IMR-90 (cell line): Measurements from ENCODE around the gene CAPN9. TPM values are rescaled to one million over a fixed set of nuclear protein-coding genes. Genes with fewer than 3 reads are reported as not detected.

Experiments used
- ATAC-seq: fragments of 200-7000 bp; cut with Tn5 transposase; 2 replicates; pipeline ENCODE4 v1.9.1; 2020; ENCODE audit warnings: low read depth, mild to moderate bottlenecking, moderate library complexity
- BruUV-seq: library from RNA; stranded (reverse); fragments of 400-500 nt; replicated peaks from 2 replicates; lab custom pipeline; 2021; lab: Mats Ljungman, UMichigan
- CTCF ChIA-PET: fragments of 300-600 bp; formaldehyde crosslinking; extraction: SDS; loops from one replicate; lab custom pipeline; 2021; ENCODE audit warnings: antibody characterized with exemption; lab: Yijun Ruan, JAX
- POLR2A ChIA-PET: fragments of 300-600 bp; sonication (Branson Sonifier 250); formaldehyde crosslinking; loops from one replicate; lab custom pipeline; 2022; ENCODE audit warnings: antibody characterized with exemption; ENCODE audit not compliant: unreplicated experiment; lab: Charles Lee
- DNase-seq: peaks from one replicate; pipeline ENCODE4 v3.0.0; 2013
- H2AFZ ChIP-seq: replicated peaks from 2 replicates; pipeline ENCODE3; 2013; ENCODE audit warnings: low read length, mild to moderate bottlenecking; ENCODE audit not compliant: poor library complexity
- H2AK5ac ChIP-seq: 2 replicates; pipeline ENCODE4 v1.6.1; 2013; ENCODE audit warnings: low read depth, low read length, inconsistent platforms
- H2AK9ac ChIP-seq: replicated peaks from 2 replicates; pipeline ENCODE3; 2013; ENCODE audit warnings: mild to moderate bottlenecking, low read depth, low read length, moderate library complexity; ENCODE audit not compliant: poor library complexity
- H2BK120ac ChIP-seq: 2 replicates; pipeline ENCODE4 v1.6.1; 2013; ENCODE audit warnings: low read depth, low read length, inconsistent platforms
- H2BK15ac ChIP-seq: 3 replicates; pipeline ENCODE4 v1.6.1; 2013; ENCODE audit warnings: low read depth, low read length, inconsistent platforms
- H2BK20ac ChIP-seq: 2 replicates; pipeline ENCODE4 v1.6.1; 2013; ENCODE audit warnings: low read depth, mild to moderate bottlenecking, inconsistent platforms, low read length, moderate library complexity
- H2BK5ac ChIP-seq: 2 replicates; pipeline ENCODE4 v1.6.1; 2013; ENCODE audit warnings: mild to moderate bottlenecking, low read depth, low read length, inconsistent platforms; ENCODE audit not compliant: poor library complexity, severe bottlenecking
- H3K14ac ChIP-seq: replicated peaks from 2 replicates; pipeline ENCODE4 v1.6.1; 2013; ENCODE audit warnings: low read depth, low read length, inconsistent platforms
- H3K18ac ChIP-seq: 2 replicates; pipeline ENCODE4 v1.6.1; 2013; ENCODE audit warnings: low read depth, low read length, control low read depth
- H3K23ac ChIP-seq: 2 replicates; pipeline ENCODE4 v1.6.1; 2013; ENCODE audit warnings: low read depth, low read length, inconsistent platforms
- H3K27ac ChIP-seq: 2 replicates; pipeline ENCODE4 v1.5.1; 2013; ENCODE audit warnings: mild to moderate bottlenecking, control low read depth, low read length; ENCODE audit not compliant: insufficient read depth
- H3K27me3 ChIP-seq: 2 replicates; pipeline ENCODE4 v1.6.1; 2013; ENCODE audit warnings: low read length; ENCODE audit not compliant: control insufficient read depth, insufficient read depth
- H3K36me3 ChIP-seq: 2 replicates; pipeline ENCODE4 v1.6.1; 2013; ENCODE audit warnings: low read length, mixed read lengths; ENCODE audit not compliant: control insufficient read depth, insufficient read depth
- H3K4ac ChIP-seq: 2 replicates; pipeline ENCODE4 v1.6.1; 2013; ENCODE audit warnings: low read depth, low read length, inconsistent platforms
- H3K4me1 ChIP-seq: 2 replicates; pipeline ENCODE4 v1.6.1; 2013; ENCODE audit warnings: low read length, mixed read lengths; ENCODE audit not compliant: control insufficient read depth, insufficient read depth
- H3K4me2 ChIP-seq: 2 replicates; pipeline ENCODE4 v1.6.1; 2013; ENCODE audit warnings: low read depth, mild to moderate bottlenecking, control low read depth, low read length, moderate library complexity
- H3K4me3 ChIP-seq: 2 replicates; pipeline ENCODE4 v1.5.1; 2013; ENCODE audit warnings: low read depth, mild to moderate bottlenecking, control low read depth, low read length, moderate library complexity; ENCODE audit not compliant: insufficient read depth
- H3K56ac ChIP-seq: 2 replicates; pipeline ENCODE4 v1.6.1; 2013; ENCODE audit warnings: low read length, inconsistent platforms; ENCODE audit not compliant: insufficient read depth; ENCODE audit errors: extremely low read depth
- H3K79me1 ChIP-seq, 2 experiments: 2 replicates each; pipeline ENCODE4 v1.6.1; 2013; ENCODE audit warnings: low read length in 2 of 2, inconsistent platforms in 1 of 2, low read depth in 1 of 2
- H3K9ac ChIP-seq: 2 replicates; pipeline ENCODE4 v1.6.1; 2013; ENCODE audit warnings: low read depth, low read length, control low read depth
- H3K9me1 ChIP-seq: 2 replicates; pipeline ENCODE4 v1.6.1; 2013; ENCODE audit warnings: low read length, inconsistent platforms; ENCODE audit not compliant: insufficient read depth
- H3K9me3 ChIP-seq: 2 replicates; pipeline ENCODE4 v1.6.1; 2013; ENCODE audit warnings: low read length; ENCODE audit not compliant: control insufficient read depth, insufficient read depth
- H4K20me1 ChIP-seq: 2 replicates; pipeline ENCODE4 v1.6.1; 2013; ENCODE audit warnings: low read length, inconsistent platforms; ENCODE audit not compliant: insufficient read depth
- H4K5ac ChIP-seq: 2 replicates; pipeline ENCODE4 v1.6.1; 2013; ENCODE audit warnings: mild to moderate bottlenecking, low read depth, low read length, control low read depth
- H4K8ac ChIP-seq, 2 experiments: 2 replicates each; pipeline ENCODE4 v1.6.1; 2013; ENCODE audit warnings: low read depth in 2 of 2, low read length in 2 of 2, control low read depth in 1 of 2, inconsistent platforms in 1 of 2
- H4K91ac ChIP-seq: 2 replicates; pipeline ENCODE4 v1.6.1; 2013; ENCODE audit warnings: low read depth, low read length, inconsistent platforms; ENCODE audit not compliant: insufficient read depth
- BHLHE40 ChIP-seq: fragments of 150-350 bp; IDR thresholded peaks from 2 replicates; pipeline ENCODE4 v1.6.1; 2016; ENCODE audit warnings: mild to moderate bottlenecking, low read depth, low read length
- CEBPB ChIP-seq: IDR thresholded peaks from 2 replicates; pipeline ENCODE4 v1.6.1; 2012; ENCODE audit warnings: low read depth, low read length, improper control_type of control experiment
- CHD1 ChIP-seq: IDR thresholded peaks from 2 replicates; pipeline ENCODE4 v1.6.1; 2012; ENCODE audit warnings: low read depth, low read length, improper control_type of control experiment
- FOS ChIP-seq: fragments of 150-350 bp; IDR thresholded peaks from 2 replicates; pipeline ENCODE4 v1.6.1; 2016; ENCODE audit warnings: low read depth, low read length
- MAFK ChIP-seq: IDR thresholded peaks from 2 replicates; pipeline ENCODE4 v1.6.1; 2012; ENCODE audit warnings: low read depth, low read length, improper control_type of control experiment
- MAZ ChIP-seq: IDR thresholded peaks from 2 replicates; pipeline ENCODE4 v1.6.1; 2012; ENCODE audit warnings: low read depth, mild to moderate bottlenecking, low read length, improper control_type of control experiment, moderate library complexity, borderline replicate concordance
- MXI1 ChIP-seq: IDR thresholded peaks from 2 replicates; pipeline ENCODE4 v1.6.1; 2012; ENCODE audit warnings: low read depth, mild to moderate bottlenecking, low read length, moderate library complexity, borderline replicate concordance
- NFE2L2 ChIP-seq: fragments of 150-350 bp; IDR thresholded peaks from 2 replicates; pipeline ENCODE4 v1.6.1; 2016; ENCODE audit warnings: low read depth, mild to moderate bottlenecking, low read length
- POLR2A ChIP-seq: IDR thresholded peaks from 2 replicates; pipeline ENCODE4 v1.6.1; 2012; ENCODE audit warnings: mild to moderate bottlenecking, low read depth, low read length
- RAD21 ChIP-seq: IDR thresholded peaks from 2 replicates; pipeline ENCODE4 v1.6.1; 2012; ENCODE audit warnings: low read length, improper control_type of control experiment
- RCOR1 ChIP-seq: IDR thresholded peaks from 2 replicates; pipeline ENCODE4 v1.6.1; 2012; ENCODE audit warnings: mild to moderate bottlenecking, low read length, improper control_type of control experiment; ENCODE audit not compliant: insufficient replicate concordance
- SMC3 ChIP-seq: fragments of 150-350 bp; IDR thresholded peaks from 2 replicates; pipeline ENCODE4 v1.6.1; 2016; ENCODE audit warnings: low read depth, mild to moderate bottlenecking, antibody characterized with exemption, low read length, moderate library complexity
- WGBS, 2 experiments: methylation state at CpG; one replicate each; pipeline versions ENCODE4 v1.1.5 to v1.1.7; 2013; ENCODE audit warnings: missing lambda C conversion rate in 2 of 2; ENCODE audit not compliant: insufficient read length in 1 of 2; ENCODE audit errors: extremely low coverage in 2 of 2; 5-methylcytosine and 5-hydroxymethylcytosine counted together
- dilution Hi-C: fragments of 300-500 bp; cut with HindIII; formaldehyde crosslinking; loops from one replicate; pipeline ENCODE4 v1.14.3; 2018; ENCODE audit warnings: low sequenced_read_pairs; ENCODE audit not compliant: unreplicated experiment
- in situ Hi-C: fragments of 300-500 bp; cut with MboI; formaldehyde crosslinking; loops from 3 replicates; pipeline ENCODE4 v1.14.3; 2019; ENCODE audit warnings: low sequenced_read_pairs, inconsistent platforms, mixed read lengths
- intact Hi-C: fragments of 100-400 bp; cut with micrococcal nuclease; formaldehyde crosslinking; loops from 2 replicates; pipeline ENCODE4 v1.10.0; 2022
- polyA plus RNA-seq, 3 experiments: library from polyadenylated mRNA; depleted of rRNA; stranded (reverse); fragments of >200 nt; gene quantifications; 2 replicates each; pipeline ENCODE4 v1.2.3, GENCODE V29; 2012; ENCODE audit warnings: low replicate concordance in 1 of 3
- total RNA-seq: library from RNA; depleted of rRNA; stranded (reverse); fragments of >200 nt; gene quantifications from 2 replicates; pipeline ENCODE4 v1.2.3, GENCODE V29; 2012
- TF ChIP-seq, protein P1 (sequence below): conservative IDR thresholded peaks from 2 replicates; pipeline ENCODE4 v1.5.1; 2012; ENCODE audit warnings: mild to moderate bottlenecking, low read depth, low read length, improper control_type of control experiment
- TF ChIP-seq, protein P2 (sequence below): fragments of 150-350 bp; IDR thresholded peaks from 2 replicates; pipeline ENCODE4 v1.6.1; 2017; ENCODE audit warnings: mild to moderate bottlenecking, antibody characterized with exemption, low read length, low read depth

The CAPN9 gene
- total and polyA plus RNA-seq, 2 of the 4 experiments (the other 2 are of a cell fraction) = not detected

DNA sequence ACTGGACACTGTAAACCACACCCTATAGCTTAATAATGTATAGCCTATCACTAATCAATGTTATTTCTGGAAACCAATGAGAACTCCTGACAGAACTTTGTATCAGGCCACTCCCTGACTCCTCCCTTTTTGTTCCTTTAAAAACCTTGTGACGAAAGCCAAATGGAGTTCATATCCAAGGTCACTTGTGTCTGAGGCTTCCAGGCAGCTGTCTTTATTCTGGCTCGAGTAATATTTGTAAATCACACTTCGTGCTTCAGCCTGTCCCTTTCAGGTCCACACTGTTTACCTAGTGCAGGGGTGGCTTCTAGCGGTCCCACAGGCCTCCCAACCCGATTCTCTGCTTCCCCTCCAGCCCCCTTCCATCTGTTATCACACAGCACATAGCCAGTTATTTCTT lies 16.2 kb upstream of the CAPN9 start:
- ChIA-PET CTCF (no interaction called here), POLR2A (no interaction called here)
- Histone ChIP-seq H2AK5ac (no peak overlapping the region), H4K8ac (no peak overlapping the region), H3K18ac (no peak overlapping the region), H4K20me1 (no peaks in the 10 kb centered on the region), H3K56ac (no peak overlapping the region), H3K9ac (no peak overlapping the region), H3K36me3 (no peaks in the 10 kb centered on the region), H3K9me1 (no peaks in the 10 kb centered on the region), H4K5ac (no peak overlapping the region), H4K91ac (no peak overlapping the region), H2AK9ac (no peak overlapping the region), H3K9me3 (no peaks in the 10 kb centered on the region), H3K79me1 (no peaks in the 10 kb centered on the region), H2BK120ac (no peak overlapping the region), H3K27ac (no peak overlapping the region), H2BK5ac (no peak overlapping the region), H3K4me3 (no peak overlapping the region), H3K27me3 (peaks cover 6% of the 10 kb centered on the region), H3K23ac (no peak overlapping the region), H3K4ac (no peak overlapping the region), H2BK20ac (no peak overlapping the region), H3K4me1 (no peaks in the 10 kb centered on the region), H2AFZ (no peak overlapping the region), H3K14ac (no peak overlapping the region), H2BK15ac (no peak overlapping the region), H3K4me2 (no peak overlapping the region)
- no peak for ATAC-seq
- TF ChIP-seq NFE2L2 = no peak
- no peak for TF ChIP-seq RCOR1
- TF ChIP-seq MAZ = no peak
- TF ChIP-seq, protein P1, sequence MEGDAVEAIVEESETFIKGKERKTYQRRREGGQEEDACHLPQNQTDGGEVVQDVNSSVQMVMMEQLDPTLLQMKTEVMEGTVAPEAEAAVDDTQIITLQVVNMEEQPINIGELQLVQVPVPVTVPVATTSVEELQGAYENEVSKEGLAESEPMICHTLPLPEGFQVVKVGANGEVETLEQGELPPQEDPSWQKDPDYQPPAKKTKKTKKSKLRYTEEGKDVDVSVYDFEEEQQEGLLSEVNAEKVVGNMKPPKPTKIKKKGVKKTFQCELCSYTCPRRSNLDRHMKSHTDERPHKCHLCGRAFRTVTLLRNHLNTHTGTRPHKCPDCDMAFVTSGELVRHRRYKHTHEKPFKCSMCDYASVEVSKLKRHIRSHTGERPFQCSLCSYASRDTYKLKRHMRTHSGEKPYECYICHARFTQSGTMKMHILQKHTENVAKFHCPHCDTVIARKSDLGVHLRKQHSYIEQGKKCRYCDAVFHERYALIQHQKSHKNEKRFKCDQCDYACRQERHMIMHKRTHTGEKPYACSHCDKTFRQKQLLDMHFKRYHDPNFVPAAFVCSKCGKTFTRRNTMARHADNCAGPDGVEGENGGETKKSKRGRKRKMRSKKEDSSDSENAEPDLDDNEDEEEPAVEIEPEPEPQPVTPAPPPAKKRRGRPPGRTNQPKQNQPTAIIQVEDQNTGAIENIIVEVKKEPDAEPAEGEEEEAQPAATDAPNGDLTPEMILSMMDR = no peak
- TF ChIP-seq CEBPB = no peak
- no peak for TF ChIP-seq RAD21
- TF ChIP-seq POLR2A = no peak
- TF ChIP-seq FOS = no peak
- TF ChIP-seq, protein P2, sequence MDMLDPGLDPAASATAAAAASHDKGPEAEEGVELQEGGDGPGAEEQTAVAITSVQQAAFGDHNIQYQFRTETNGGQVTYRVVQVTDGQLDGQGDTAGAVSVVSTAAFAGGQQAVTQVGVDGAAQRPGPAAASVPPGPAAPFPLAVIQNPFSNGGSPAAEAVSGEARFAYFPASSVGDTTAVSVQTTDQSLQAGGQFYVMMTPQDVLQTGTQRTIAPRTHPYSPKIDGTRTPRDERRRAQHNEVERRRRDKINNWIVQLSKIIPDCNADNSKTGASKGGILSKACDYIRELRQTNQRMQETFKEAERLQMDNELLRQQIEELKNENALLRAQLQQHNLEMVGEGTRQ = no peak
- TF ChIP-seq BHLHE40 = no peak
- no peak for TF ChIP-seq MAFK
- no peak for TF ChIP-seq MXI1
- no peak for TF ChIP-seq SMC3
- no peak for TF ChIP-seq CHD1
- dilution Hi-C loops (no loop called here), in situ Hi-C loops (no loop called here), intact Hi-C loops (no loop called here)
- 17% methylated on average over 2 of the region's 5 CpGs; no CpG with 5 or more reads in 1 of the 2 experiments for WGBS, 2 experiments
- no TSS peak for BruUV-seq
- DNase-seq = no peak
